NOMO-1 treated with dmso at 0.1 percent for 144 hours (cell line): ENCODE measurements around the gene EDEM3.

Experiments
- DNase-seq: peaks from one replicate; lab custom pipeline; 2025; ENCODE audit not compliant: unreplicated experiment; lab: John Stamatoyannopoulos, UW

Gene EDEM3

GRCh38 chr1:184643661-184644060 is 111.0 kb downstream of the EDEM3 start:
- DNase-seq: no peak

DNA sequence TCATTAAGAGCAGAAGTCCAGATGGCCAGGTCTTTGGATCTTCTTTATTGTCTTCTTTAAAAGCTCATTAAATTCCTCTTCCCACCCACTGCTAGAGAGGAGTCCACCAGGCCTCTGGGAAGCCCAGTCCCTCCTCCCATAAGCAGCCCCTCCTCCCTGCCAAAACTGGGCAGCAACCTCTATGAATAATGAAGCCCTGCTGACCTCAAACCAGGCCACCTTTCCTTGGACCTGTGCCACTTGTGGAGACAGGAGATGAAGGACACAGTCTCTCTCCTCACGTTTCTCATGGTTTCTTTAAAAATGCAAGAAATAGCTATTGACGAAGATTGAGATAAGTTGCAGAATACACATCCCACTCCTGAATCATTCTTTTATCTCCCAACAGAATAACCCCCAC is 112.8 kb downstream of the EDEM3 start:
- no peak for DNase-seq

GRCh38 chr1:184640505-184640904 is 114.2 kb downstream of the EDEM3 start:
- DNase-seq: no peak
